ENCODE measurements around the gene WNT16. TPM values are rescaled to one million over a fixed set of nuclear protein-coding genes. Genes with fewer than 3 reads are reported as not detected.

Gene WNT16, protein sequence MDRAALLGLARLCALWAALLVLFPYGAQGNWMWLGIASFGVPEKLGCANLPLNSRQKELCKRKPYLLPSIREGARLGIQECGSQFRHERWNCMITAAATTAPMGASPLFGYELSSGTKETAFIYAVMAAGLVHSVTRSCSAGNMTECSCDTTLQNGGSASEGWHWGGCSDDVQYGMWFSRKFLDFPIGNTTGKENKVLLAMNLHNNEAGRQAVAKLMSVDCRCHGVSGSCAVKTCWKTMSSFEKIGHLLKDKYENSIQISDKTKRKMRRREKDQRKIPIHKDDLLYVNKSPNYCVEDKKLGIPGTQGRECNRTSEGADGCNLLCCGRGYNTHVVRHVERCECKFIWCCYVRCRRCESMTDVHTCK
- total RNA-seq (2022) (not detected in 2 replicates), Bru-seq, nascent RNA (percentile 16 among the genes with signal in this experiment), BruChase-seq, experiment 1, labeled RNA remaining after a 6-hour chase (percentile 10 among the genes with signal in this experiment), BruChase-seq, experiment 2, labeled RNA remaining after a 2-hour chase (percentile 8 among the genes with signal in this experiment)
- long read RNA-seq, partial matches to known transcripts = 0 of 1 reads
- long read RNA-seq, other reads (novel, unspliced or antisense) = 1 of 1 reads

- Mint-ChIP-seq H3K4me3 (ENCODE audit: low read depth, unreplicated experiment) (peak within 1 kb of the TSS; percentile 76), H3K4me1 (ENCODE audit: low read depth, unreplicated experiment) (peaks cover 9% of the 10 kb centered on the region), H3K27me3 (ENCODE audit: unreplicated experiment) (peaks cover 26% of the 10 kb centered on the region), H3K36me3 (ENCODE audit: insufficient read depth, unreplicated experiment) (peaks cover 20% of the 10 kb centered on the region), H3K27ac (ENCODE audit: unreplicated experiment) (no peak within 1 kb of the TSS), H3K9me3 (ENCODE audit: low read depth, unreplicated experiment) (no peaks in the 10 kb centered on the region)
- intact Hi-C loops (cut with micrococcal nuclease; ENCODE audit: unreplicated experiment) = no loop called here
- no TSS peak for BruUV-seq (replicated peaks)
- no peak for DNase-seq
- TF ChIP-seq, protein P1, sequence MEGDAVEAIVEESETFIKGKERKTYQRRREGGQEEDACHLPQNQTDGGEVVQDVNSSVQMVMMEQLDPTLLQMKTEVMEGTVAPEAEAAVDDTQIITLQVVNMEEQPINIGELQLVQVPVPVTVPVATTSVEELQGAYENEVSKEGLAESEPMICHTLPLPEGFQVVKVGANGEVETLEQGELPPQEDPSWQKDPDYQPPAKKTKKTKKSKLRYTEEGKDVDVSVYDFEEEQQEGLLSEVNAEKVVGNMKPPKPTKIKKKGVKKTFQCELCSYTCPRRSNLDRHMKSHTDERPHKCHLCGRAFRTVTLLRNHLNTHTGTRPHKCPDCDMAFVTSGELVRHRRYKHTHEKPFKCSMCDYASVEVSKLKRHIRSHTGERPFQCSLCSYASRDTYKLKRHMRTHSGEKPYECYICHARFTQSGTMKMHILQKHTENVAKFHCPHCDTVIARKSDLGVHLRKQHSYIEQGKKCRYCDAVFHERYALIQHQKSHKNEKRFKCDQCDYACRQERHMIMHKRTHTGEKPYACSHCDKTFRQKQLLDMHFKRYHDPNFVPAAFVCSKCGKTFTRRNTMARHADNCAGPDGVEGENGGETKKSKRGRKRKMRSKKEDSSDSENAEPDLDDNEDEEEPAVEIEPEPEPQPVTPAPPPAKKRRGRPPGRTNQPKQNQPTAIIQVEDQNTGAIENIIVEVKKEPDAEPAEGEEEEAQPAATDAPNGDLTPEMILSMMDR (IDR thresholded peaks at IDR 0.05; ENCODE audit: unreplicated experiment) = no peak
- CTCF ChIA-PET = no interaction called here
Observed at GRCh38 chr7:121328508-121329190, at the start of gene WNT16. Gene WNT16, plus strand, starts transcription at chr7:121329000. Its CDS starts 293 bp downstream, at chr7:121329293.

DNA sequence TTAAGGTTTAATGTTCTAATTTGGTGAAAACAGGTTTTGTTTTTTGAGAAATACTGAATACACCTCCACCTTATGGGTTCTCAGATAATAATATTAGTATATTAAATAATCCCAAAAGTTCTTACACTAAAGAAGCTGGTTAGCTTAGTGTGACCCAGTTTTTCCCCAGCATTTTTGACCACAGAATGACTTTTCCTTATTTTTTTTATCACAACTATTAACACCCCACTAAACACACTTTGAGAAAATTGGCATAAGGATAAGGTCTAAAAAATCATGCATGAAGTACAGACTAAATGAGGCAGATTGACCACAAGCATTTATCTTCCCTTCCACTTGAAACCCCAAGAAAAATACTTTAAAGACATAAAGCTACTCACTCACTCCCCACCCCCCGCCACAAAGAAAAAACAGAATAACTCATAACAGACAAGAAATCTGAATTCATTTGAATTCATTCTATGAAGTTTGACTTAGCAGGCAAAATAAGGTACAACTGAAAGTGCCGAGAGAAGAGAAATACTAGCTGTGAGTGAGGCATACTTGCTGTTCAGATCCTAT, 49.7 kb upstream of the WNT16 start:
- H3K4me3 Mint-ChIP-seq (ENCODE audit: low read depth, unreplicated experiment) = no peak overlapping the region
- CTCF ChIA-PET = interaction anchor here (0.6 to 0.7 kb wide), 2 partner anchors 80 to 1699 kb away, joined by 3 to 6 read pairs; no protein-coding TSS in a partner anchor
- peaks cover 5% of the 10 kb centered on the region for H3K9me3 Mint-ChIP-seq (ENCODE audit: low read depth, unreplicated experiment)
- DNase-seq = no peak
- intact Hi-C loops (cut with micrococcal nuclease; ENCODE audit: unreplicated experiment) = no loop called here
- H3K27ac Mint-ChIP-seq (ENCODE audit: unreplicated experiment) = no peak overlapping the region
- TF ChIP-seq, protein P1 (IDR thresholded peaks at IDR 0.05; ENCODE audit: unreplicated experiment) = no peak
- H3K4me1 Mint-ChIP-seq (ENCODE audit: low read depth, unreplicated experiment) = no peaks in the 10 kb centered on the region
- peaks cover 22% of the 10 kb centered on the region for H3K27me3 Mint-ChIP-seq (ENCODE audit: unreplicated experiment)
- no peaks in the 10 kb centered on the region for H3K36me3 Mint-ChIP-seq (ENCODE audit: insufficient read depth, unreplicated experiment)
- no TSS peak for BruUV-seq (replicated peaks)

GRCh38 chr7:121279822-121280221, 49.0 kb upstream of the WNT16 start:
- Mint-ChIP-seq H3K4me1 (ENCODE audit: low read depth, unreplicated experiment) (no peaks in the 10 kb centered on the region), H3K9me3 (ENCODE audit: low read depth, unreplicated experiment) (peaks cover 5% of the 10 kb centered on the region), H3K4me3 (ENCODE audit: low read depth, unreplicated experiment) (no peak overlapping the region), H3K36me3 (ENCODE audit: insufficient read depth, unreplicated experiment) (no peaks in the 10 kb centered on the region), H3K27me3 (ENCODE audit: unreplicated experiment) (peaks cover 22% of the 10 kb centered on the region), H3K27ac (ENCODE audit: unreplicated experiment) (no peak overlapping the region)
- TF ChIP-seq, protein P1 (IDR thresholded peaks at IDR 0.05; ENCODE audit: unreplicated experiment) = no peak
- intact Hi-C loops (cut with micrococcal nuclease; ENCODE audit: unreplicated experiment) = no loop called here
- BruUV-seq (replicated peaks) = no TSS peak
- DNase-seq = no peak
- CTCF ChIA-PET = interaction anchor here (0.6 to 0.7 kb wide), 2 partner anchors 80 to 1698 kb away, joined by 3 to 6 read pairs; no protein-coding TSS in a partner anchor

DNA sequence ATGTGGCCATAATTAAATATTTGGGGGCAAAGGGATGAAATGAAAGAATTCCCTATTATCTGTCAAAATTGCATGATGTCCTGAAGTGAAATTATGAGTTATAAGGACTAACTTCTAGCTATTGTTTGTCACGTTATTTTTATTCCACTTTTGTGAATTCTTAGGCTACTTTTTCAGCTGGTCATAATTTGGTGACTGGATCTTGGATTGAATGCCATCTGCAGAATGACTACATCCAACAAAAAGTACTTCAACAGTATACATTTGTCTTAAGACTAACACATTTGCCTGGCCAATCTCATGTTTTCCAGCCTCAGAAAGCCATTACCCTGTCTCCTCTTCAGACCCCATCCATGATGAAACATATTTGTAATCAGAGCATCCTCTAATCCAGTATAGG, 48.1 kb upstream of the WNT16 start:
- BruUV-seq (replicated peaks) = no TSS peak
- H3K36me3 Mint-ChIP-seq (ENCODE audit: insufficient read depth, unreplicated experiment) = no peaks in the 10 kb centered on the region
- H3K27me3 Mint-ChIP-seq (ENCODE audit: unreplicated experiment) = peaks cover 22% of the 10 kb centered on the region
- H3K27ac Mint-ChIP-seq (ENCODE audit: unreplicated experiment) = no peak overlapping the region
- H3K9me3 Mint-ChIP-seq (ENCODE audit: low read depth, unreplicated experiment) = peaks cover 9% of the 10 kb centered on the region
- no peak for DNase-seq
- intact Hi-C loops (cut with micrococcal nuclease; ENCODE audit: unreplicated experiment) = no loop called here
- CTCF ChIA-PET = no interaction called here
- no peaks in the 10 kb centered on the region for H3K4me1 Mint-ChIP-seq (ENCODE audit: low read depth, unreplicated experiment)
- TF ChIP-seq, protein P1 (IDR thresholded peaks at IDR 0.05; ENCODE audit: unreplicated experiment) = no peak
- H3K4me3 Mint-ChIP-seq (ENCODE audit: low read depth, unreplicated experiment) = no peak overlapping the region
